Parathyroid adenoma (tissue), 2 donors: ENCODE results near the gene STPG4.

Experiments used
- H2AFZ ChIP-seq: fragments of 300-600 bp; sonication (generic); one replicate; pipeline ENCODE4 v1.7.0; 2017; ENCODE audit warnings: antibody characterized with exemption, mild to moderate bottlenecking
- H3K27ac ChIP-seq: fragments of 300-600 bp; sonication (generic); one replicate; pipeline ENCODE4 v1.7.0; 2017
- H3K27me3 ChIP-seq: fragments of 300-600 bp; sonication (generic); one replicate; pipeline ENCODE4 v1.7.0; 2017; ENCODE audit warnings: low read length; ENCODE audit not compliant: control insufficient read depth, insufficient read depth
- H3K36me3 ChIP-seq: fragments of 300-600 bp; sonication (generic); one replicate; pipeline ENCODE4 v1.7.0; 2017; ENCODE audit warnings: low read length; ENCODE audit not compliant: control insufficient read depth, insufficient read depth
- H3K4me1 ChIP-seq: fragments of 300-600 bp; sonication (generic); one replicate; pipeline ENCODE4 v1.7.0; 2017; ENCODE audit warnings: control low read depth
- H3K4me2 ChIP-seq: fragments of 300-600 bp; sonication (generic); one replicate; pipeline ENCODE4 v1.7.0; 2017; ENCODE audit warnings: low read length
- H3K4me3 ChIP-seq: fragments of 300-600 bp; sonication (generic); one replicate; pipeline ENCODE4 v1.7.0; 2017; ENCODE audit warnings: low read depth, low read length
- H3K79me2 ChIP-seq: fragments of 300-600 bp; sonication (generic); one replicate; pipeline ENCODE4 v1.7.0; 2017; ENCODE audit warnings: control low read depth
- H3K9ac ChIP-seq: fragments of 300-600 bp; sonication (generic); one replicate; pipeline ENCODE4 v1.7.0; 2017; ENCODE audit warnings: mild to moderate bottlenecking
- H3K9me3 ChIP-seq: fragments of 300-600 bp; sonication (generic); one replicate; pipeline ENCODE4 v1.7.0; 2017; ENCODE audit warnings: low read length; ENCODE audit not compliant: control insufficient read depth
- TF ChIP-seq, protein P1 (sequence below): fragments of 300-600 bp; sonication (generic); IDR thresholded peaks from one replicate; pipeline ENCODE4 v1.7.0; 2017; ENCODE audit warnings: antibody characterized with exemption, mild to moderate bottlenecking
- donor health status: primary hyperparathyroidism.

STPG4 gene

DNA sequence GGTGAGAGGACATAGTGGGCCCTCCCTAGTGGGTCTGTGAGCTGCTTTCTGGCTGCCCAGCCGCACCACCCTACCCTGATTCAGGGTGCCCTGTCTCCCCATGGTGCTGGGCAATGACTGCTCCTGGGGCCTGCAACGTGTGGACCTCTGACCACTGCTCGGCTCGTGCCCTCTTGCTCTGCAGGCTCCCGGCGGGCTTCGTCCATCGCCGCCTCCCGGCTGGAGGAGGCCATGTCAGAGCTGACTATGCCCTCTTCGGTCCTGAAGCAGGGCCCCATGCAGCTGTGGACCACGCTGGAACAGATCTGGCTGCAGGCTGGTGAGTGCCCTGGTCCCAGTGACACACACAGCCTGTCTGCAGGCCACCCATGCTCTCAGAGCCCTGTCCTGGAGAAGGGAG is 103.5 kb downstream of the STPG4 start:
- Histone ChIP-seq H3K4me1 (peaks cover 3% of the 10 kb centered on the region), H3K4me2 (no peak overlapping the region), H3K27me3 (no peaks in the 10 kb centered on the region), H2AFZ (no peak overlapping the region), H3K9me3 (no peaks in the 10 kb centered on the region), H3K27ac (no peak overlapping the region), H3K4me3 (no peak overlapping the region), H3K9ac (no peak overlapping the region), H3K79me2 (no peaks in the 10 kb centered on the region), H3K36me3 (no peaks in the 10 kb centered on the region)
- TF ChIP-seq, protein P1, sequence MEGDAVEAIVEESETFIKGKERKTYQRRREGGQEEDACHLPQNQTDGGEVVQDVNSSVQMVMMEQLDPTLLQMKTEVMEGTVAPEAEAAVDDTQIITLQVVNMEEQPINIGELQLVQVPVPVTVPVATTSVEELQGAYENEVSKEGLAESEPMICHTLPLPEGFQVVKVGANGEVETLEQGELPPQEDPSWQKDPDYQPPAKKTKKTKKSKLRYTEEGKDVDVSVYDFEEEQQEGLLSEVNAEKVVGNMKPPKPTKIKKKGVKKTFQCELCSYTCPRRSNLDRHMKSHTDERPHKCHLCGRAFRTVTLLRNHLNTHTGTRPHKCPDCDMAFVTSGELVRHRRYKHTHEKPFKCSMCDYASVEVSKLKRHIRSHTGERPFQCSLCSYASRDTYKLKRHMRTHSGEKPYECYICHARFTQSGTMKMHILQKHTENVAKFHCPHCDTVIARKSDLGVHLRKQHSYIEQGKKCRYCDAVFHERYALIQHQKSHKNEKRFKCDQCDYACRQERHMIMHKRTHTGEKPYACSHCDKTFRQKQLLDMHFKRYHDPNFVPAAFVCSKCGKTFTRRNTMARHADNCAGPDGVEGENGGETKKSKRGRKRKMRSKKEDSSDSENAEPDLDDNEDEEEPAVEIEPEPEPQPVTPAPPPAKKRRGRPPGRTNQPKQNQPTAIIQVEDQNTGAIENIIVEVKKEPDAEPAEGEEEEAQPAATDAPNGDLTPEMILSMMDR, result no peak

DNA sequence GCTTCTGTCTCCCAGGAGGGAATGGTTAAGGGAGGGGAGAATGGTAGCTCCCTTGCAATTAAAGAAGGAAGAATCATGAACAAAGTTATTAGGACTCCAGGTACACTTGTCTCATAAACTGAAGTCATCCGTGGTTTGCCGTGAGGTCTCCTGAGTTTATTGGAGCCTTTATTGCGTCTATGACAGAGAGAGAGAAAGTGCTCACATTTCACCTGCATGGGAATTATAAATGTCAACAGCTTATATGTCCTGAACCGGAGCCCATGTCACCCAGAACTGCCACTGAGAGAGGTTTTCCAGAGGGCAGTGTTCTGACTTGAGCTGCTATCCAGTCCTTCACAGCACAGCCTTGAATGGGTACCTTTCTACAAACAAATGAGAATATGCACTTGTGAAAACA is 104.3 kb downstream of the STPG4 start:
- Histone ChIP-seq H3K4me1 (peaks cover 3% of the 10 kb centered on the region), H3K27me3 (no peaks in the 10 kb centered on the region), H3K4me3 (no peak overlapping the region), H3K79me2 (no peaks in the 10 kb centered on the region), H3K9me3 (no peaks in the 10 kb centered on the region), H3K9ac (no peak overlapping the region), H3K36me3 (no peaks in the 10 kb centered on the region), H3K27ac (no peak overlapping the region), H2AFZ (no peak overlapping the region), H3K4me2 (no peak overlapping the region)
- TF ChIP-seq, protein P1, result no peak

DNA sequence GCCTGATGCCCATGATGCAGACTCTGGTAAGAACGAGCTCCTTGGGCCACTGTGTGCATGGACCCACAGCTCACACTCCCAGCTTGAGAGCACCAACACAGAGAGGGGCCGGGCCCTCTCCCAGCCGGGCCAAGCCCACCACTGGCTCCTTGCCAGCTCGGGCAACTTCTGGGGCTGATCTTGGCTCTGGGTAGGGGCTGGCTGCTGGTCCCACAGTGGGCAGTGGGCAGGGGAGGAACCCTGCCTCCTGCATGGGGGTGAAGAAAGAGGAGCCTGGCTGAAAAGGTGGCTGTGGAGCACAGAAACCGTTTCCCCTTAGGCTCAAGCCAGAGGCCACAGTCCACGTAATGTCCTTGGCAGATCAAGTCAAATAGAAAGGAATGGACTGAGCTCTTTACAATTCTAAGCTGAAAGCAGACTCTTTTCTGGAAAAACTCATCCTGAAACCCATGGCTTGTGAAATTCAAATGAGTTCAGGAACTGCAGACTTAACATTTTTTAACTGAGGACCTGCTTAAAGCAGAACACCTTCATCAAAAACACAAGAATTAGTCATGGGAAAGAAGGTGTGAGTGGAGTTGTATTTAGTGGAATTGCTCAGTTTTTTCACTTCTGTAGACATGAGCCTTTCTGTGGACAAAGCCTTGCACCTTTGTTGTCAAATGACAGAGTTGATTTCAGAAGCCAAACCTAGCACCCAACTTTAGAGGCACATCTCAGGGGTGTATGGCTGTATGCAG is 104.9 kb downstream of the STPG4 start:
- H3K4me1 ChIP-seq, result peaks cover 3% of the 10 kb centered on the region

DNA sequence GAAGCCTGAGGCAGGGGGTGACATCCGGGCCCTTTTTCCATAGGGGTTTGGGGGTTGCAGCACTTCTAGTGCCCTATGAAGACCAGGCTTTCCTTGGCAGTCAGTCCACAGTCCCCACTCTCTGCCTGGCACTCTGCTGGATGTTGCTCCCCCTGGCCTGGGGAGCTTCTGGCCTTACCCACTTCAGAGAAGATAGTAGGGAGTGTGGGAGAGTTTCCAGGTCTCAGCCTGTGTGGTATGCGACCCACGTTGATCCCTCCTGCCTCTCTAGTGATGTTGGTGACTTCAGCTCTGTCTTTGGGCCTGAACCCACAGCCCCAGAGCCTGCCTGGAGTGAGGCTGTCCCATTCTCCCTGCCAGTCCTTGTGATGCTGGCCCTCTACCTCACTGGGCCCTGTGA is 105.6 kb downstream of the STPG4 start:
- no peaks in the 10 kb centered on the region for H3K9me3 ChIP-seq
- H2AFZ ChIP-seq, result no peak overlapping the region
- H3K27ac ChIP-seq, result no peak overlapping the region
- no peak overlapping the region for H3K4me3 ChIP-seq
- H3K9ac ChIP-seq, result no peak overlapping the region
- peaks cover 3% of the 10 kb centered on the region for H3K4me1 ChIP-seq
- no peaks in the 10 kb centered on the region for H3K27me3 ChIP-seq
- no peak overlapping the region for H3K4me2 ChIP-seq
- no peaks in the 10 kb centered on the region for H3K36me3 ChIP-seq
- TF ChIP-seq, protein P1, result no peak
- H3K79me2 ChIP-seq, result no peaks in the 10 kb centered on the region

More for the DNA sequence above, 104.9 kb downstream of the STPG4 start:
- no peak overlapping the region for H3K4me3 ChIP-seq
- TF ChIP-seq, protein P1, result no peak
- no peak overlapping the region for H3K9ac ChIP-seq
- no peaks in the 10 kb centered on the region for H3K27me3 ChIP-seq
- H3K36me3 ChIP-seq, result no peaks in the 10 kb centered on the region
- no peaks in the 10 kb centered on the region for H3K9me3 ChIP-seq
- no peak overlapping the region for H3K4me2 ChIP-seq
- no peaks in the 10 kb centered on the region for H3K79me2 ChIP-seq
- H2AFZ ChIP-seq, result no peak overlapping the region
- H3K27ac ChIP-seq, result no peak overlapping the region
